GM21723 (cell line): ENCODE measurements around the gene EIF2AK3.

Experiments used
- ATAC-seq: cut with Tn5 transposase; IDR thresholded peaks from one replicate; pipeline ENCODE4 v1.9.1; 2021; ENCODE audit warnings: mild to moderate bottlenecking, moderate library complexity; ENCODE audit not compliant: unreplicated experiment

EIF2AK3 gene

GRCh38 chr2:88545118-88545517, 82.1 kb downstream of the EIF2AK3 start:
- no peak for ATAC-seq

GRCh38 chr2:88543541-88544057, 83.7 kb downstream of the EIF2AK3 start:
- no peak for ATAC-seq

- no peak for ATAC-seq
These were observed 84.6 kb downstream of the EIF2AK3 start for GRCh38 chr2:88542668-88543067.

- ATAC-seq = no peak
These were observed 86.9 kb downstream of the EIF2AK3 start for GRCh38 chr2:88540346-88540745.

GRCh38 chr2:88538362-88538917, 88.8 kb downstream of the EIF2AK3 start:
- no peak for ATAC-seq

- ATAC-seq = no peak
These were observed 89.6 kb downstream of the EIF2AK3 start for GRCh38 chr2:88537640-88538039.

- no peak for ATAC-seq
These were observed 97.2 kb downstream of the EIF2AK3 start for GRCh38 chr2:88530081-88530480.

GRCh38 chr2:88521445-88522073, 105.7 kb downstream of the EIF2AK3 start:
- ATAC-seq = no peak

- ATAC-seq = no peak
These were observed 109.5 kb downstream of the EIF2AK3 start for GRCh38 chr2:88517759-88518201.
